Measurements from ENCODE around the gene SEC14L6. TPM values are rescaled to one million over a fixed set of nuclear protein-coding genes. Genes with fewer than 3 reads are reported as not detected.
"Not testable (repeated sequence)": the region's sequence is repeated elsewhere in the genome, so short reads cannot be mapped to it uniquely, and the experiment has no call there.

SEC14L6 gene
- total RNA-seq, 2 experiments from 2014 or later, result not detected

DNA sequence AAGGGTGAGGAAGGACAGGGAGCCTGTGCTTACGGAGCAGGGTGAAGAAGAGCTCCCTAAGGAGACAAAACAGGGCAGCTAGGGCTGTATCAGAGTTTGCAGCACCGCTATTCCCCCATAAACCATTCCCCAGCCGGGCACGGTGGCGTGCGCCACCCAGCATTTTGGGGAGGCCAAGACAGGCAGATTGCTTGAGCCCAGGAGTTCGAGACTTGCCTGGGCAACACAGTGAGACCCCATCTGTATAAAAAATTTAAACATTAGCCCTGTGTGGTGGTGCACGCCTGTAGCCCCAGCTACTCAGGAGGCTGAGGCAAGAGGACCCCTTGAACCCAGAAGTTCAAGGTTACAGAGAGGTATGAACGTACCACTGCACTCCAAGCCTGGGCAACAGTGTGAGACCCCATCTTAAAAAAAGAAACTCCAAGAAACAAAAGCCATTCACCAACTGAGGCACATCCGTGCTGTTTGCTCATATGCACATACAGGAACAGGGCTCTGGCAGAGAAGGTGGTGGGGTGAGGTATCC lies 23.2 kb upstream of the SEC14L6 start:
- Histone ChIP-seq H4K20me1 (ENCODE audit: insufficient read depth, low read length) (no peaks in the 10 kb centered on the region; the same call in 1 of the 2 replicates), H3K4me1 (ENCODE audit: insufficient read depth, low read length, poor library complexity, severe bottlenecking) (no peaks in the 10 kb centered on the region), H2AFZ (ENCODE audit: low read length) (no peak overlapping the region), H3K4me3 (ENCODE audit: low read depth, low read length, poor library complexity, severe bottlenecking) (no peak overlapping the region), H3K9me2 (ENCODE audit: insufficient read depth, low read length) (no peaks in the 10 kb centered on the region), H3K4me2 (ENCODE audit: low read length) (no peak overlapping the region), H3K9me3 (ENCODE audit: low read length) (no peaks in the 10 kb centered on the region), H3K27ac (ENCODE audit: low read depth, low read length, poor library complexity, severe bottlenecking) (no peak overlapping the region), H3K79me2 (ENCODE audit: insufficient read depth, low read depth, low read length) (no peaks in the 10 kb centered on the region), H3K36me3 (ENCODE audit: insufficient read depth, low read length) (no peaks in the 10 kb centered on the region)
- POLR2A ChIA-PET, result no interaction called here
- no peak for DNase-seq (ENCODE audit: low spot score)
- TF ChIP-seq, protein P1, sequence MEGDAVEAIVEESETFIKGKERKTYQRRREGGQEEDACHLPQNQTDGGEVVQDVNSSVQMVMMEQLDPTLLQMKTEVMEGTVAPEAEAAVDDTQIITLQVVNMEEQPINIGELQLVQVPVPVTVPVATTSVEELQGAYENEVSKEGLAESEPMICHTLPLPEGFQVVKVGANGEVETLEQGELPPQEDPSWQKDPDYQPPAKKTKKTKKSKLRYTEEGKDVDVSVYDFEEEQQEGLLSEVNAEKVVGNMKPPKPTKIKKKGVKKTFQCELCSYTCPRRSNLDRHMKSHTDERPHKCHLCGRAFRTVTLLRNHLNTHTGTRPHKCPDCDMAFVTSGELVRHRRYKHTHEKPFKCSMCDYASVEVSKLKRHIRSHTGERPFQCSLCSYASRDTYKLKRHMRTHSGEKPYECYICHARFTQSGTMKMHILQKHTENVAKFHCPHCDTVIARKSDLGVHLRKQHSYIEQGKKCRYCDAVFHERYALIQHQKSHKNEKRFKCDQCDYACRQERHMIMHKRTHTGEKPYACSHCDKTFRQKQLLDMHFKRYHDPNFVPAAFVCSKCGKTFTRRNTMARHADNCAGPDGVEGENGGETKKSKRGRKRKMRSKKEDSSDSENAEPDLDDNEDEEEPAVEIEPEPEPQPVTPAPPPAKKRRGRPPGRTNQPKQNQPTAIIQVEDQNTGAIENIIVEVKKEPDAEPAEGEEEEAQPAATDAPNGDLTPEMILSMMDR (conservative IDR thresholded peaks at IDR 0.05; ENCODE audit: low read length), result no peak
- no peak for TF ChIP-seq EZH2phosphoT487 (IDR thresholded peaks at IDR 0.05; ENCODE audit: borderline replicate concordance, low read depth, low read length)
- no TSS peak for BruUV-seq (replicated peaks)
- intact Hi-C loops (cut with micrococcal nuclease; ENCODE audit: unreplicated experiment), result no loop called here
- CTCF ChIA-PET (ENCODE audit: unreplicated experiment), result no interaction called here

DNA sequence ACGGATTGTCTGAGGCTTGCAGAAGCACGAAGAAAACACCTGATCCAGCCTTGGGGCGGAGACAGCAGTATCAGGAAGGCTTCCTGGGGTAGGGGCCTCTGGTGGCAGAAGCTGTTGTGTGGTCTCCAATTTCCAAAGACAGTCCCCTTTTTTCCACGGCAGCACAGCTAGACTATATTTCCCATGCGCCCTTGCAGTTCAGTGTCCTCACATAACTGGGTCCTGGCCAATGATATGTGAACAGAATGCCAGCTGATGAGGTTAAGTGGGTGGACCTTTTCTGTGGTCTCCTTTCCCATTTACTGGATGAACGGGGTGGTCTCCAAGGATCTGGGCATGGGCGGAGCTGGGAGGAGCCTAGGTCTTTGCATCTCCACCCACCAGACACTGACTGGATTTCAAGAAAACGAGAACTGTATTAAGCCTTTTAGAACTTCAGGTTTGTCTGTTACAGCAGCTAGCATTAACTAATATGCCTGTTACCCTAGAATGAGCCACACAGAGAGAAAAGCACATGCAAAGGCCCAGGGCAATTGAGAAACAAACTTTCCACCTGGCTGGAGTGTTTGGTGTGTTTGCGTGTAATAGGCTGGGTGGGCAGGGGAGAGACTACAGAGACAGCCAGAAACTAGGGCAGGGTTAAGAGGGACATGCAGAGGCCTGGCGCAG lies 21.7 kb upstream of the SEC14L6 start:
- POLR2A ChIA-PET, result no interaction called here
- Histone ChIP-seq H3K9me2 (ENCODE audit: insufficient read depth, low read length) (no peaks in the 10 kb centered on the region), H3K27ac (ENCODE audit: low read depth, low read length, poor library complexity, severe bottlenecking) (no peak overlapping the region), H3K4me3 (ENCODE audit: low read depth, low read length, poor library complexity, severe bottlenecking) (no peak overlapping the region), H3K4me2 (ENCODE audit: low read length) (no peak overlapping the region), H4K20me1 (ENCODE audit: insufficient read depth, low read length) (no peaks in the 10 kb centered on the region; the same call in 1 of the 2 replicates), H3K36me3 (ENCODE audit: insufficient read depth, low read length) (no peaks in the 10 kb centered on the region), H3K9me3 (ENCODE audit: low read length) (no peaks in the 10 kb centered on the region), H2AFZ (ENCODE audit: low read length) (no peak overlapping the region), H3K4me1 (ENCODE audit: insufficient read depth, low read length, poor library complexity, severe bottlenecking) (no peaks in the 10 kb centered on the region), H3K79me2 (ENCODE audit: insufficient read depth, low read depth, low read length) (no peaks in the 10 kb centered on the region)
- BruUV-seq (replicated peaks), result no TSS peak
- CTCF ChIA-PET (ENCODE audit: unreplicated experiment), result no interaction called here
- intact Hi-C loops (cut with micrococcal nuclease; ENCODE audit: unreplicated experiment), result no loop called here
- TF ChIP-seq, protein P1 (conservative IDR thresholded peaks at IDR 0.05; ENCODE audit: low read length), result no peak
- TF ChIP-seq EZH2phosphoT487 (IDR thresholded peaks at IDR 0.05; ENCODE audit: borderline replicate concordance, low read depth, low read length), result no peak
- DNase-seq (ENCODE audit: low spot score), result no peak

DNA sequence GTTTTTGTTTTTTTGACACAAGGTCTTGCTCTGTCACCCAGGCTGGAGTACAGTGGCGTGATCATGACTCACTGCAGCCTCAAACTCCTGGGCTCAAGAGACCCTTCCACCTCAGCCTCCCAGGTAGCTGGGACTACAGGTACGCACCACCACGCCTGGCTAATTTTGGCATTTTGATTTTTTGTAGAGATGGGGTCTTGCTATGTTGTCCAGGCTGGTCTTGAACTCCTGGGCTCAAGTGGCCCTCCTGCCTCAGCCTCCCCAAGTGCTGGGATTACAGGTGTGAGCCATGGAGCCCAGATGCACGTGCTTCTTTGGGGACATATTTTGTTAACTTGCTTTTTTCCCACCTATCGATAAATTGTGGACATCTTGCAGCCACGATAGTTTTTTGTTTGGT lies 20.7 kb upstream of the SEC14L6 start:
- H3K4me3 ChIP-seq (ENCODE audit: low read depth, low read length, poor library complexity, severe bottlenecking); H4K20me1 ChIP-seq (ENCODE audit: insufficient read depth, low read length); intact Hi-C loops (cut with micrococcal nuclease; ENCODE audit: unreplicated experiment); H3K4me1 ChIP-seq (ENCODE audit: insufficient read depth, low read length, poor library complexity, severe bottlenecking); CTCF ChIA-PET (ENCODE audit: unreplicated experiment); H3K79me2 ChIP-seq (ENCODE audit: insufficient read depth, low read depth, low read length); H3K9me3 ChIP-seq (ENCODE audit: low read length); BruUV-seq (replicated peaks); H3K27ac ChIP-seq (ENCODE audit: low read depth, low read length, poor library complexity, severe bottlenecking); DNase-seq (ENCODE audit: low spot score); POLR2A ChIA-PET; H3K9me2 ChIP-seq (ENCODE audit: insufficient read depth, low read length); H3K4me2 ChIP-seq (ENCODE audit: low read length); H3K36me3 ChIP-seq (ENCODE audit: insufficient read depth, low read length); H2AFZ ChIP-seq (ENCODE audit: low read length): not testable (repeated sequence)
